Neural cell (in vitro differentiated cells): ENCODE results near the gene HK1. TPM values are rescaled to one million over a fixed set of nuclear protein-coding genes. Genes with fewer than 3 reads are reported as not detected.

ENCODE experiments used
- H2AFZ ChIP-seq: fragments of 200-600, 300-800 bp; sonication (generic), shearing (Covaris generic); 2 replicates; pipeline ENCODE4 v1.6.0; 2014; ENCODE audit warnings: low read depth, mild to moderate bottlenecking, antibody characterized with exemption, low read length, moderate library complexity
- H3F3A ChIP-seq: fragments of 200-600 bp; shearing (Covaris generic); 2 replicates; pipeline ENCODE4 v1.6.1; 2016; ENCODE audit warnings: mild to moderate bottlenecking, moderate library complexity, mixed read lengths, antibody characterized with exemption, low read length; ENCODE audit not compliant: insufficient read depth, poor library complexity, severe bottlenecking
- H3K27ac ChIP-seq: fragments of 200-600, 300-800 bp; sonication (generic), shearing (Covaris generic); 2 replicates; pipeline ENCODE4 v1.5.1; 2014; ENCODE audit warnings: mild to moderate bottlenecking, low read length, moderate library complexity
- H3K27me3 ChIP-seq: fragments of 300-800, 200-600 bp; sonication (generic), shearing (Covaris generic); 2 replicates; pipeline ENCODE4 v1.6.0; 2014; ENCODE audit warnings: mild to moderate bottlenecking, low read depth, low read length, moderate library complexity; ENCODE audit not compliant: insufficient read depth
- H3K36me3 ChIP-seq: fragments of 300-800, 200-600 bp; sonication (generic), shearing (Covaris generic); 2 replicates; pipeline ENCODE4 v1.5.1; 2014; ENCODE audit warnings: mild to moderate bottlenecking, antibody characterized with exemption, low read length, moderate library complexity; ENCODE audit not compliant: insufficient read depth
- H3K4me2 ChIP-seq: fragments of 300-800, 200-600 bp; sonication (generic), shearing (Covaris generic); 2 replicates; pipeline ENCODE4 v1.6.0; 2014; ENCODE audit warnings: mild to moderate bottlenecking, low read length
- H3K4me3 ChIP-seq: fragments of 300-800, 200-600 bp; sonication (generic), shearing (Covaris generic); 2 replicates; pipeline ENCODE4 v1.5.1; 2014; ENCODE audit warnings: mild to moderate bottlenecking, low read length, moderate library complexity
- H3K79me2 ChIP-seq: fragments of 200-600 bp; shearing (Covaris generic); replicated peaks from 2 replicates; pipeline ENCODE4 v1.6.0; 2014; ENCODE audit warnings: mild to moderate bottlenecking, low read length, moderate library complexity; ENCODE audit not compliant: insufficient read depth
- H3K9ac ChIP-seq: fragments of 300-800, 200-600 bp; sonication (generic), shearing (Covaris generic); 2 replicates; pipeline ENCODE4 v1.6.1; 2016; ENCODE audit warnings: mild to moderate bottlenecking, low read length, mixed read lengths
- H3K9me2 ChIP-seq: fragments of 200-600 bp; shearing (Covaris generic); 2 replicates; pipeline ENCODE4 v1.6.1; 2016; ENCODE audit warnings: mild to moderate bottlenecking, low read length, mixed read lengths; ENCODE audit not compliant: insufficient read depth
- H3K9me3 ChIP-seq: fragments of 200-600, 300-800 bp; sonication (generic), shearing (Covaris generic); 2 replicates; pipeline ENCODE4 v1.6.1; 2016; ENCODE audit warnings: mild to moderate bottlenecking, mixed run types, low read length, moderate library complexity, mixed read lengths
- H4K20me1 ChIP-seq: fragments of 200-600 bp; shearing (Covaris generic); 2 replicates; pipeline ENCODE4 v1.6.1; 2016; ENCODE audit warnings: mild to moderate bottlenecking, mixed run types; ENCODE audit not compliant: insufficient read depth
- EP300 ChIP-seq: fragments of 450-650 bp; conservative IDR thresholded peaks from 2 replicates; pipeline ENCODE4 v1.6.1; 2014; ENCODE audit warnings: antibody characterized with exemption, mild to moderate bottlenecking, moderate library complexity; ENCODE audit not compliant: poor library complexity, severe bottlenecking
- EZH2 ChIP-seq: fragments of 200-600, 300-800 bp; shearing (Covaris generic), sonication (generic); IDR thresholded peaks from 2 replicates; pipeline ENCODE4 v1.6.1; 2014; ENCODE audit warnings: antibody characterized with exemption, low read length, borderline replicate concordance, mild to moderate bottlenecking; ENCODE audit not compliant: insufficient read depth, poor library complexity, severe bottlenecking
- MXI1 ChIP-seq: fragments of 450-650 bp; conservative IDR thresholded peaks from 2 replicates; pipeline ENCODE4 v1.6.1; 2014; ENCODE audit warnings: antibody characterized with exemption, mild to moderate bottlenecking; ENCODE audit not compliant: poor library complexity, severe bottlenecking
- POLR2AphosphoS5 ChIP-seq: IDR thresholded peaks from 2 replicates; pipeline ENCODE4 v1.6.1; 2012
- RAD21 ChIP-seq: fragments of 450-650 bp; conservative IDR thresholded peaks from 2 replicates; pipeline ENCODE4 v1.6.1; 2014; ENCODE audit warnings: antibody characterized with exemption, mild to moderate bottlenecking, moderate library complexity
- SMC3 ChIP-seq: fragments of 450-650 bp; conservative IDR thresholded peaks from 2 replicates; pipeline ENCODE4 v1.6.1; 2014; ENCODE audit warnings: antibody characterized with exemption, mild to moderate bottlenecking, moderate library complexity; ENCODE audit not compliant: poor library complexity
- TAF1 ChIP-seq: IDR thresholded peaks from 2 replicates; pipeline ENCODE4 v1.6.1; 2012; ENCODE audit warnings: low read depth
- polyA plus RNA-seq: library from polyadenylated mRNA; depleted of rRNA; stranded (reverse); fragments of >200 nt; gene quantifications from 2 replicates; pipeline ENCODE4 v1.2.3, GENCODE V29; 2014
- TF ChIP-seq, protein P1 (sequence below): fragments of 450-650 bp; IDR thresholded peaks from 2 replicates; pipeline ENCODE4 v1.5.1; 2014; ENCODE audit warnings: antibody characterized with exemption, mild to moderate bottlenecking, moderate library complexity; ENCODE audit not compliant: poor library complexity, severe bottlenecking
- TF ChIP-seq, protein P2 (sequence below): IDR thresholded peaks from 2 replicates; pipeline ENCODE4 v1.6.1; 2012; ENCODE audit warnings: borderline replicate concordance

The HK1 gene
- polyA plus RNA-seq, 1 donor from 2014 or later, result 60.5 TPM

DNA sequence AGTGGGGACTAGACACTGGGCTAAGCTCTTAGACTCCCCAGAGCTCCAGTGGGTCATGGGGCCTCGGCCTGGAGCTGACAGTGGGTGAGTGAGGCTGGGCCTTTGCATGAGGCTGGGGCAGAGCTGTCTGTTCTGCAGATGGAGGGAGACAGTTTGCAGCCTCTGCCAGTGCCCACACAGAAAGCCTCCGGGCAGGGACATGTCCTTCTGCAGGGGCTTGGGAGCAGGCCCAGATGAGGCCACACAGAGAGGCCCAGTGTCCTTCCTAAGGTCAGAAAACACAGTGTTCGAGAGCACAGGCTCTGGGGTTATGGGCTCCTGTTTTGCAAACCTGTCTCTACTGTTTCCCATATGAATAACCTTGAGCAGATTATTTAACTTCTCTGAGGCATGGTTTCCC is 25.1 kb upstream of the HK1 start:
- H3K27ac ChIP-seq, result no peak overlapping the region
- H3K79me2 ChIP-seq, result no peaks in the 10 kb centered on the region
- no peak overlapping the region for H3K4me2 ChIP-seq
- no peaks in the 10 kb centered on the region for H3K27me3 ChIP-seq
- no peak overlapping the region for H3K4me3 ChIP-seq
- no peaks in the 10 kb centered on the region for H3K36me3 ChIP-seq
- H2AFZ ChIP-seq, result no peak overlapping the region
- H3K9me2 ChIP-seq, result no peaks in the 10 kb centered on the region
- H3K9me3 ChIP-seq, result no peaks in the 10 kb centered on the region
- no peaks in the 10 kb centered on the region for H3F3A ChIP-seq
- H4K20me1 ChIP-seq, result no peaks in the 10 kb centered on the region
- TF ChIP-seq SMC3, result no peak
- no peak for TF ChIP-seq MXI1
- no peak for TF ChIP-seq EP300
- TF ChIP-seq, protein P1, sequence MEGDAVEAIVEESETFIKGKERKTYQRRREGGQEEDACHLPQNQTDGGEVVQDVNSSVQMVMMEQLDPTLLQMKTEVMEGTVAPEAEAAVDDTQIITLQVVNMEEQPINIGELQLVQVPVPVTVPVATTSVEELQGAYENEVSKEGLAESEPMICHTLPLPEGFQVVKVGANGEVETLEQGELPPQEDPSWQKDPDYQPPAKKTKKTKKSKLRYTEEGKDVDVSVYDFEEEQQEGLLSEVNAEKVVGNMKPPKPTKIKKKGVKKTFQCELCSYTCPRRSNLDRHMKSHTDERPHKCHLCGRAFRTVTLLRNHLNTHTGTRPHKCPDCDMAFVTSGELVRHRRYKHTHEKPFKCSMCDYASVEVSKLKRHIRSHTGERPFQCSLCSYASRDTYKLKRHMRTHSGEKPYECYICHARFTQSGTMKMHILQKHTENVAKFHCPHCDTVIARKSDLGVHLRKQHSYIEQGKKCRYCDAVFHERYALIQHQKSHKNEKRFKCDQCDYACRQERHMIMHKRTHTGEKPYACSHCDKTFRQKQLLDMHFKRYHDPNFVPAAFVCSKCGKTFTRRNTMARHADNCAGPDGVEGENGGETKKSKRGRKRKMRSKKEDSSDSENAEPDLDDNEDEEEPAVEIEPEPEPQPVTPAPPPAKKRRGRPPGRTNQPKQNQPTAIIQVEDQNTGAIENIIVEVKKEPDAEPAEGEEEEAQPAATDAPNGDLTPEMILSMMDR, result no peak
- TF ChIP-seq, protein P2, sequence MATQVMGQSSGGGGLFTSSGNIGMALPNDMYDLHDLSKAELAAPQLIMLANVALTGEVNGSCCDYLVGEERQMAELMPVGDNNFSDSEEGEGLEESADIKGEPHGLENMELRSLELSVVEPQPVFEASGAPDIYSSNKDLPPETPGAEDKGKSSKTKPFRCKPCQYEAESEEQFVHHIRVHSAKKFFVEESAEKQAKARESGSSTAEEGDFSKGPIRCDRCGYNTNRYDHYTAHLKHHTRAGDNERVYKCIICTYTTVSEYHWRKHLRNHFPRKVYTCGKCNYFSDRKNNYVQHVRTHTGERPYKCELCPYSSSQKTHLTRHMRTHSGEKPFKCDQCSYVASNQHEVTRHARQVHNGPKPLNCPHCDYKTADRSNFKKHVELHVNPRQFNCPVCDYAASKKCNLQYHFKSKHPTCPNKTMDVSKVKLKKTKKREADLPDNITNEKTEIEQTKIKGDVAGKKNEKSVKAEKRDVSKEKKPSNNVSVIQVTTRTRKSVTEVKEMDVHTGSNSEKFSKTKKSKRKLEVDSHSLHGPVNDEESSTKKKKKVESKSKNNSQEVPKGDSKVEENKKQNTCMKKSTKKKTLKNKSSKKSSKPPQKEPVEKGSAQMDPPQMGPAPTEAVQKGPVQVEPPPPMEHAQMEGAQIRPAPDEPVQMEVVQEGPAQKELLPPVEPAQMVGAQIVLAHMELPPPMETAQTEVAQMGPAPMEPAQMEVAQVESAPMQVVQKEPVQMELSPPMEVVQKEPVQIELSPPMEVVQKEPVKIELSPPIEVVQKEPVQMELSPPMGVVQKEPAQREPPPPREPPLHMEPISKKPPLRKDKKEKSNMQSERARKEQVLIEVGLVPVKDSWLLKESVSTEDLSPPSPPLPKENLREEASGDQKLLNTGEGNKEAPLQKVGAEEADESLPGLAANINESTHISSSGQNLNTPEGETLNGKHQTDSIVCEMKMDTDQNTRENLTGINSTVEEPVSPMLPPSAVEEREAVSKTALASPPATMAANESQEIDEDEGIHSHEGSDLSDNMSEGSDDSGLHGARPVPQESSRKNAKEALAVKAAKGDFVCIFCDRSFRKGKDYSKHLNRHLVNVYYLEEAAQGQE, result no peak
- no peak for TF ChIP-seq POLR2AphosphoS5
- no peak for TF ChIP-seq EZH2
- TF ChIP-seq TAF1, result no peak
- no peak for TF ChIP-seq RAD21
- H3K9ac ChIP-seq, result no peak overlapping the region

DNA sequence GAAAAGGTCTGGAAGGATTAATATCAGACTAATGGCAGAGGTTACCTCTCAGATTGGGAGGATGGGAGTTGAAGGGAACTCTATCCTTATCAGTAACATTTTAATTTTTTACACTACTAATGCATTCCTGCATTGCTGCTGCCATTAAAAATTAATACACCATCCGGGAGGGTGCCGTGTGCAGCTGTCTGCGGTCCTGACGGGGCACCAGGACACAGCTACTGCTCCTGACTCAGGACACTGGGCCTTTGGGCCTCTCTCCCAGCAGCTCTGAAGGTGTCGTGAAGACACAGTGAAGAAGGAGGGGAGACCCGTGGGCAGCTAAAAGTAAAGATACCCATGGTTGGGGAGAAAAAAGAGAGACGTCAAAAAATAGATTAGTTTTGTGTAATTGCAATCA is 23.4 kb upstream of the HK1 start:
- H3F3A ChIP-seq, result no peaks in the 10 kb centered on the region
- H3K79me2 ChIP-seq, result no peaks in the 10 kb centered on the region
- H3K4me3 ChIP-seq, result no peak overlapping the region
- no peaks in the 10 kb centered on the region for H3K9me3 ChIP-seq
- no peaks in the 10 kb centered on the region for H4K20me1 ChIP-seq
- H3K4me2 ChIP-seq, result no peak overlapping the region
- H3K9ac ChIP-seq, result no peak overlapping the region
- TF ChIP-seq, protein P2, result no peak
- no peak for TF ChIP-seq EZH2
- no peak for TF ChIP-seq SMC3
- no peak for TF ChIP-seq MXI1
- TF ChIP-seq, protein P1, result no peak
- no peak for TF ChIP-seq RAD21
- no peak for TF ChIP-seq POLR2AphosphoS5
- TF ChIP-seq EP300, result no peak
- no peak for TF ChIP-seq TAF1
- H3K36me3 ChIP-seq, result no peaks in the 10 kb centered on the region
- H3K9me2 ChIP-seq, result no peaks in the 10 kb centered on the region
- H3K27me3 ChIP-seq, result no peaks in the 10 kb centered on the region
- H3K27ac ChIP-seq, result no peak overlapping the region
- no peak overlapping the region for H2AFZ ChIP-seq
